ENCODE results near the gene LUC7L3.

The LUC7L3 gene

DNA sequence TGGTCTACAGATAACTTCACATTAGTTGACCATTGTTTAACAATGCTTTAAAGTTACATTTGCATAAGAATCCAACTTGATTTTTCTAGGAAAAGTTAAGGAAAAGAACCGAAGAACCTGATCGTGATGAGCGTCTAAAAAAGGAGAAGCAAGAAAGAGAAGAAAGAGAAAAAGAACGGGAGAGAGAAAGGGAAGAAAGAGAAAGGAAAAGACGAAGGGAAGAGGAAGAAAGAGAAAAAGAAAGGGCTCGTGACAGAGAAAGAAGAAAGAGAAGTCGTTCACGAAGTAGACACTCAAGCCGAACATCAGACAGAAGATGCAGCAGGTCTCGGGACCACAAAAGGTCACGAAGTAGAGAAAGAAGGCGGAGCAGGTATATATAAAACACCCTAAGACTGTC lies 26.2 kb downstream of the LUC7L3 start:
- H3K4me1 Mint-ChIP-seq (ENCODE audit: low read depth) = no peaks in the 10 kb centered on the region
- no peaks in the 10 kb centered on the region for H3K27me3 Mint-ChIP-seq
- H3K27ac Mint-ChIP-seq = peak overlapping the region; percentile 23
- H3K36me3 Mint-ChIP-seq (ENCODE audit: low read depth) = peaks cover 78% of the 10 kb centered on the region
- no peaks in the 10 kb centered on the region for H3K9me3 Mint-ChIP-seq
- H3K4me3 Mint-ChIP-seq = no peak overlapping the region

DNA sequence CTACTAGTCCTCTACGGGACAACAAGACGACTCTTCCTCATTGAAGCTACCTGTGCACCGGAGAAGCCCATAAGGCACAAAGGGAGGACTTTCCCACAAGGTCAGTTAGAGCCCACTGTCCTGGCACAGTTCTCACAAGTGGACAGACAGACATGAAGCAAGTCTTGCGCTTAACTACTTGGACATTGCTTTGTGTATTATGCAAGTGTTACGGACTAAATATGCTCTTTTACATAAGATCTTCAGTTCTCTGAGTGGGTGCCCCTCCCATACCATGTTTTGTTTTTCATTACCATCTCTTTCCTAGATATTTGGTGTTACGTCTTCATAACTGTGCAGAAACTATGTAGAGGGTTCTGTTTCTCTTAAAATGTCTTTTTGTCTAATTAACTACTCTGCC lies 29.8 kb downstream of the LUC7L3 start:
- Mint-ChIP-seq H3K36me3 (ENCODE audit: low read depth) (peaks cover 74% of the 10 kb centered on the region), H3K4me3 (no peak overlapping the region), H3K9me3 (no peaks in the 10 kb centered on the region), H3K27me3 (no peaks in the 10 kb centered on the region), H3K4me1 (ENCODE audit: low read depth) (no peaks in the 10 kb centered on the region), H3K27ac (no peak overlapping the region)

DNA sequence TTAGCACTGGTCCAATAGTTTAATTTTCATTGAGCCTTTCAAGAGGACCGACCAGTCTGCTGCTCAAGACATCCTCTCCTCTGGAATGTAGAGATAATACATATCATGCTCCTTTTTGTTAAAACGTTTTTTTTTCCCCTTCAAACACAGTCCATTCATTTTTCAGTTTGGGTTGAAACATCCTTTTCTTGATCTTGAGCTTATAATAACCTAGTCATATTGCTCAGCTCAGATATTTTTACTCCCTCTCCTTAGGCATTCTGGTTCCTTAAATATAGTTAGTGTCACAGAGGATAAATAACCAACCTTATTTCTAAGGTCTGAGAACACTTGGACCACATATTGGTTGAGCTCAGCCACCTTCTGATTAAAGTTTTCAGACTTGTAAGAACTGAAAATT lies 35.1 kb downstream of the LUC7L3 start:
- Mint-ChIP-seq H3K9me3 (no peaks in the 10 kb centered on the region), H3K4me1 (ENCODE audit: low read depth) (no peaks in the 10 kb centered on the region), H3K36me3 (ENCODE audit: low read depth) (peaks cover 41% of the 10 kb centered on the region), H3K27ac (no peak overlapping the region), H3K4me3 (no peak overlapping the region), H3K27me3 (no peaks in the 10 kb centered on the region)

DNA sequence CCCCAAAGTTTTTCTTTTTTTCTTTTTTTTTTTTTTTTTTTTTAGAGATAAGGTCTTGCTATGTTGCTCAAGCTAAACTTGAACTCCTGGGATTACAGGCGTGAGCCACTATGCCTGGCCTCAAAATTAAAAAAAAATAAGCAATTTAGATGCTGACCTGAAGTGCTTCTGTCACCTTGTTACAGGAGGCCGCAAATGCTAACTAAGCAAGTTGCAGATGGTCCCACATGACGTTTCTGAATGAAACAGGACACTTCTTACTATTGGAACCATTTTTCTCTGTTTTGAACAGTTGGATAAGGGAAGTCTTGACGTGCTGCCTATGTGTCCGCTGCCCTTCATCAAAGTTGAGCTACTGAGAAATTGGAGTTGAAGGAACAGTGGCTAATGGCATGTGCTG lies 39.1 kb downstream of the LUC7L3 start:
- Mint-ChIP-seq H3K4me1 (ENCODE audit: low read depth) (peaks cover 6% of the 10 kb centered on the region), H3K9me3 (no peaks in the 10 kb centered on the region), H3K36me3 (ENCODE audit: low read depth) (peaks cover 11% of the 10 kb centered on the region), H3K27me3 (no peaks in the 10 kb centered on the region), H3K27ac (no peak overlapping the region), H3K4me3 (no peak overlapping the region)

DNA sequence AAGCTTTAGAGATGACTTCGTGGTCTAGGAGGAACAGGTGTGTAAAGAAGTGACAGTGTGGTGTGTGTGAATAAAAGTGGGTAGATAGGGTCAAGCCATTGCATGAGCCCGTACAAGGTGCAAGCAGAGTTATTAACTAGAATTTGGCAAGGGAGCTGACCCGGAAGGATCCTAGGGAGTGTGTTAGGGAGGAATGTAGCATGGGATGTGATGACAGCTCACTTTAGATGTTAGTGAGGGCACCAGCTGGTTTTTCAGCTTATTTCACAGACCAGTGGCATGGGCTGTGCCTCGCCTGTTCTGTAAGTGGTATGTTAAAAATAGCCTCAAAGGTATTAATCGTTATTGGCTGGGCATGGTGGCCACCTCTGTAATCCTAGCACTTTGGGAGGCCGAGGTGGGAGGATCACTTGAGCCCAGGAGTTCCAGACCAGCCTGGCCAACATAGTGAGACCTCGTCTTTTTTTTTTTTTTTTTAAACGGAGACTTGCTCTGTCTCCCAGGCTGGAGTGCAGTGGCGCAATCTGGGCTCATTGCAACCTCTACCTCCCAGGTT lies 39.7 kb downstream of the LUC7L3 start:
- Mint-ChIP-seq H3K27me3 (no peaks in the 10 kb centered on the region), H3K9me3 (no peaks in the 10 kb centered on the region), H3K4me3 (no peak overlapping the region), H3K27ac (no peak overlapping the region), H3K4me1 (ENCODE audit: low read depth) (peaks cover 6% of the 10 kb centered on the region), H3K36me3 (ENCODE audit: low read depth) (peaks cover 6% of the 10 kb centered on the region)

DNA sequence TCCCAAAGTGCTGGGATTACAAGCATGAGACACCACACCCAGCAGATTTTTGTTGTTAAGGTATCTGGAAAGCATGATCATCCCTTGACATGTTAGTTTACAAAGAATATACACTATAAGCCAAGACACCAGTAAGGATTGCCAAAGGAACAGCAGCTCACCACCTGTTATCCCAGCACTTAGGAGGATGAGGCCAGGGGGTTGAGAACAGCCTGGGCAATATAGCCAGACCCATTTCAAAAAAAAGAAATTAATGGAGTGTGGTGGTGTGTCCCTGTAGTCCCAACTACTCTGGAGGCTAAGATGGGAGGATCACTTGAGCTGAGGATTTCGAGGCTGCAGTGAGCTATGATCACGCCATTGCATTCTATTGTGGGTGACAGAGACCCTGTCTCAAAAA lies 42.8 kb downstream of the LUC7L3 start:
- H3K36me3 Mint-ChIP-seq (ENCODE audit: low read depth) = no peaks in the 10 kb centered on the region
- H3K4me1 Mint-ChIP-seq (ENCODE audit: low read depth) = peaks cover 6% of the 10 kb centered on the region
- no peak overlapping the region for H3K27ac Mint-ChIP-seq
- H3K4me3 Mint-ChIP-seq = no peak overlapping the region
- no peaks in the 10 kb centered on the region for H3K27me3 Mint-ChIP-seq
- no peaks in the 10 kb centered on the region for H3K9me3 Mint-ChIP-seq

DNA sequence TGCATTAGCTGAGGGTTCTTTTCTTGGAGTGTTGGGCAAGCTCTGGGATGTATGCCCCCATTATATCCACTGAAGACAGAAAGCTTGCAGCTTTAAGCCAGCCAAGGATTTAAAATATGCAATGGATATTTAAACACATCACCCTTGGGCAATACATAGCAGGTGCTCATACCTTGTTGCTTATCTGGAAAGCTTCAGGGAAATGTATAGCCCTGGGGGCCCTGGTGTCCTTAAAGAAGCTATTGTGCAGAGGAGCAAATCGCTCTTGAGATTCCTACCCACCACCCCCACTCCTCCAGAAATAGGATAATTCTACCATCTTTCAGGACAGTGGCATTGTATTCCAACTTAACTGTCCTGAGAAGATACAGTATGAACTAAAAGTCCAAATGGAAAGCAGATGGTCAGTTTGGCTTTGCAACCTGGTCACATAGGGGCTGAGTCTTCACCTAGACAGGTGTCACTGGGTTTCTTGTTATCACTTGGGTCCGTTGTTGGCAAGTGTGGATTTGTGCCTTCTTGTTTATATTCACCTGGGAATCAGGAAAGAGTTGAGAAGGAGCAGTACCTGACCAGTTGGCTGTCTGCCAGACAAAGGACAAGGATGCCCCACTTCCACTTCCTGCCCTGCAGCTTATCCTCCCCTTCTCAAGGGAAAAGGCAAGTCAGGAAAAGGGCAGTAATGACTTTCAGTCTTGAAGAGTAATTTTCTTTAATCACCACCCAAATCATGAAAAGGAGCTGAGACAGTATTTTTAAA lies 44.5 kb downstream of the LUC7L3 start:
- H3K4me3 Mint-ChIP-seq = no peak overlapping the region
- H3K27me3 Mint-ChIP-seq = no peaks in the 10 kb centered on the region
- no peak overlapping the region for H3K27ac Mint-ChIP-seq
- peaks cover 6% of the 10 kb centered on the region for H3K4me1 Mint-ChIP-seq (ENCODE audit: low read depth)
- H3K9me3 Mint-ChIP-seq = no peaks in the 10 kb centered on the region
- no peaks in the 10 kb centered on the region for H3K36me3 Mint-ChIP-seq (ENCODE audit: low read depth)

DNA sequence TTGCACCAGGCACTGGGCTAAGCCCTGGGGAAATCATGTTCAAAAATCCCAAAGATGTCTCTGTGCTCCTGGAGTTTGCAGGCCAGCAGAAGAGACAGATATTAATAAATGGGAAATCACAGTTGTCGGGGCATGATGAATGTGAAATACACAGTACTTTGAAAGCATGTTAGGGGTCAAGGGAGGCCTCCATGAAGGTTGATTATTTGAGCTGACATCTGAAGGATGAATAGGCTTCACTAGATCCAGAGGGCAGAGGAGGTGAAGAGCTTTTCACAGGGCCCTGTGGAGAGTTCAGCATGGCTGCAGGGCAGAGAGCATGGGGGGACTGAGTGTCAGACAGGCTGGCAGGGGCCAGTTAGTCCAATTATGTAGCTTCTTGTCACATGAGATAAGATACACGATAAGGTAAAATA lies 45.3 kb downstream of the LUC7L3 start:
- Mint-ChIP-seq H3K27ac (no peak overlapping the region), H3K9me3 (no peaks in the 10 kb centered on the region), H3K4me3 (no peak overlapping the region), H3K36me3 (ENCODE audit: low read depth) (no peaks in the 10 kb centered on the region), H3K27me3 (no peaks in the 10 kb centered on the region), H3K4me1 (ENCODE audit: low read depth) (peaks cover 6% of the 10 kb centered on the region)

DNA sequence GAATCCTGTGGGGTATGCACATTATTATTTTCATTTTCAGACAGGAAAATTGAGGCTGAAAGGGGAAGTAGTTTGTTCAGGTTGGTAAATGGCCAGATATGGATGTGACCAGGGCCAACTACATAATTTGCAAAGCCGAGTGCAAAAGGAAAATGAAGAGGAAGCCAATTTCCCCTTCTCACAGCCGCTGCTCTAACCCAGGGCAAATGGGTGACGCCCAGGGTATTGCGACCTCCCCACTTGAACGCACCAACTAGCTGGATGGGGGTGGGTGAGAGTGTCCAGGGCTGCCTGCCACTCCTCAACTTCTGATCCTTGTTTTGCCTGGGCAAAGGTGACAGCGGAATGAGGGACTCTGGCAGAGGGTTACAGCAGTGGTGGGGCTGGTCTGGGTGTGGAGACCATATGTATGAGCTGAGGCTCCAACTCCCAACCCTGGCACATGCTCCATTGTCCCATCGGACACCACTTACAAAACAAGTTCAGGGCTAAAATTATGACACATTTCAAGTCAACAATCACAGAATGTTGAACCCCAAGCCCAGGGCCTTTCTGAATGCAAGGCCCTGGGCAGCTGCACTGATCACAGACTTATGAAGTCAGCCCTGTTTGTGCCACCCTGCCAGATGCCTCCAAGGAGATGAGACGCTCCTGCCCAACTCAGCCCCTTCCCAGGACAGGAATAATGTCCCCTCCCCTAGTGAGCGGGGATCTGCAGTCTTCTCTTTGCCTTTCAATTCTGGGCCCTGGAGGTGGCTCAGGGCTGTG lies 46.2 kb downstream of the LUC7L3 start:
- Mint-ChIP-seq H3K4me1 (ENCODE audit: low read depth) (peaks cover 6% of the 10 kb centered on the region), H3K4me3 (no peak overlapping the region), H3K27ac (no peak overlapping the region), H3K27me3 (no peaks in the 10 kb centered on the region), H3K36me3 (ENCODE audit: low read depth) (no peaks in the 10 kb centered on the region), H3K9me3 (no peaks in the 10 kb centered on the region)

DNA sequence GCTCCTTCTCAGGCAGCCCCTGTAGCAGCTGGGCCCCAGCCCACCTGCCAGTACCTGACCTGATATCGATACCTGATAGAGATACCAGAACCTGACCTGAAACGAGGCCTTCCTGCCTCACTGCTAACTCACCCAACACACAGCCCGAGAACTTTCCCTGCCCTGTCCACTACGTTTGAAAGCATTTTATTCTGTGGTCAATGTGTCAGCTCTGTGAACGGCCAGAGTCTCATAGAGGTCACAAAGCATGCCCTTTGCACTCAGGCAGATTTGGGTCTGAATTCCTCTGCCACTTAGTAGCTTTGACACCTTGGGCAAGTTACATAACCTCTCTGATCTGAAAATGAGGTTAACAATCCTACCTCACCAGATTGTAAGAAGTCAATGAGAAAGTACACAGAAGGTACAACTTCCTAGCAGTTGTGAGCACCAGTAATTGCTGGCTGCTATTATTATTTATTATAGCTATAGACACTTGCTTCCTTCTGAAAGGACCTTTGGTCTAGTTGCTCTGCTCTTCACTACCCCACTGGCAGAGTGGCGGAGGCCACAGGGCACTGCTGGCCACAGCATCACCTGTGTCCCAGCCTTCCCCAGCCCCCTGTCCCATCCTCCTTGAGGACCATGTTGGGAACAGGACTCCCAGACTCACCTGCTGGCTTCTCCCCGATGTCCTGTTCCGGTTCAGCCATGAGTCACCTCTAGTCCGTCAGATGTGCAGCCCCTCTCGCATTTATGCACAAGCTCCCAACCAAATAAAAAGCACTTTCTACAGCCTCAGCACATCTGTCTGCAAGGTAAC lies 47.0 kb downstream of the LUC7L3 start:
- Mint-ChIP-seq H3K36me3 (ENCODE audit: low read depth) (no peaks in the 10 kb centered on the region), H3K27me3 (no peaks in the 10 kb centered on the region), H3K27ac (no peak overlapping the region), H3K4me3 (no peak overlapping the region), H3K9me3 (no peaks in the 10 kb centered on the region), H3K4me1 (ENCODE audit: low read depth) (peaks cover 6% of the 10 kb centered on the region)

DNA sequence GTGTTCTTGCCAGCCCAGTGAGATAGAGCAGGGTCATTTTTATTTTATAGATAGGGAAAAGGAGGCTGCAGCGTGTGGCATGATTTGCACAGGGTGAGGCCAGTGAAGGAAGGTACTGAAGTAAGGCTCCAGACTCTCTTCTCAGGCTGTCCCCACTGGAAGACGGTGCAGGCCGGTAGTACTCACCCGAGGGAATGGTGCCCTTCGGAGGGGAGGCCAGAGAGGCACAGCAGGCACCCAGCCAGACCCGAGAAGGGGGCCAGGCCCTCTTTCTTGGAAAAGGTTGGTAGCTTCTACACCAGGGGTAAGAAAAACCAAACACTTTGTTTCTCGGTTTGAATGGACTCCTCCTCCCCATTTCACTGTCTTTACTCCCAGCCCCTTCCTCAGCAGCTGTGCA lies 47.6 kb downstream of the LUC7L3 start:
- H3K4me3 Mint-ChIP-seq = no peak overlapping the region
- no peak overlapping the region for H3K27ac Mint-ChIP-seq

DNA sequence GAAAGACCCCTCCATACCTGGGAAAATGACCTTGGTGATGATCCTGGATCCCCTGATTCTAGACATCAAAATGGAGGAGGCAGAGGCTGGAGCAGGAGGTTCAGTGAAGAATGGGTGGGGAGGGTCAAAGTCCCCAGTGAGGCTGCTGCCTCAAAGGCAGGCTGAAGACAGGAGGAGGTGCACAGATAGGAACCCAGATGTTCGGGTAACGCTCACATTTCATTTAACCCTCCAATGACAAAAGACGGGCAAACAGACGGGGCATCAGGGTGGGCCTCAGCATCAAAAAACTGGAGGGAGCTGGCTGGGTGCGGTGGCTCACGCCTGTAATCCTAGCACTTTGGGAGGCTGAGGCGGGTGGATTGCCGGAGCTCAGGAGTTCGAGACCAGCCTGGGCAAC lies 48.0 kb downstream of the LUC7L3 start, which contains the start of gene ANKRD40CL:
ANKRD40CL (minus strand) TSS at position 73 of the 400 bp plus-strand sequence. CDS start 605 bp downstream, outside the sequence.
- no peaks in the 10 kb centered on the region for H3K9me3 Mint-ChIP-seq
- H3K4me1 Mint-ChIP-seq (ENCODE audit: low read depth) = peaks cover 14% of the 10 kb centered on the region
- H3K27ac Mint-ChIP-seq = no peak within 1 kb of the TSS
- H3K27me3 Mint-ChIP-seq = no peaks in the 10 kb centered on the region
- no peaks in the 10 kb centered on the region for H3K36me3 Mint-ChIP-seq (ENCODE audit: low read depth)
- no peak within 1 kb of the TSS for H3K4me3 Mint-ChIP-seq

More for the DNA sequence above, 47.6 kb downstream of the LUC7L3 start:
- Mint-ChIP-seq H3K9me3 (no peaks in the 10 kb centered on the region), H3K4me1 (ENCODE audit: low read depth) (peaks cover 10% of the 10 kb centered on the region), H3K27me3 (no peaks in the 10 kb centered on the region), H3K36me3 (ENCODE audit: low read depth) (no peaks in the 10 kb centered on the region)

DNA sequence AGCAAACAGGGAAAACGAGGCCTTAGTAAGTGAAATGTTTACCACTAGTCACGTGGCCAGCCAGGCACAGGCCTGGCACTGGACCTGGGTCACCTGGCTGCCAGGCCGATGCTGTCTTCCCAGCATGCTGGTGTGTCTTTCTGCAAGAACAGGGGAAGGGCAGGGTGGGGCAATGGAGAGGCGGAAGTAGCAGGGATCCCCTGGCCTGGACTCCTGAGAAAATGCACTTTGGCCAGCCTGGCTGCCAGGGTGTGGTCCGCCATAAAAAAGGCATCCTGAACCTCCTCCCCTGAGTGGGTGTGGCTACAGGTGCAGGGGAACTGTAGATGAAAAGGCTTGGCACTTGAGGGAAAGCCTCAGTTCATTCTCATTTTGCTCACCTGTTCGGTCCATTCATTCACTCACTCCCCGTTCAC lies 49.0 kb downstream of the LUC7L3 start:
- H3K4me1 Mint-ChIP-seq (ENCODE audit: low read depth) = peaks cover 8% of the 10 kb centered on the region
- H3K4me3 Mint-ChIP-seq = no peak overlapping the region
- H3K36me3 Mint-ChIP-seq (ENCODE audit: low read depth) = no peaks in the 10 kb centered on the region
- H3K9me3 Mint-ChIP-seq = no peaks in the 10 kb centered on the region
- H3K27me3 Mint-ChIP-seq = no peaks in the 10 kb centered on the region
- no peak overlapping the region for H3K27ac Mint-ChIP-seq

DNA sequence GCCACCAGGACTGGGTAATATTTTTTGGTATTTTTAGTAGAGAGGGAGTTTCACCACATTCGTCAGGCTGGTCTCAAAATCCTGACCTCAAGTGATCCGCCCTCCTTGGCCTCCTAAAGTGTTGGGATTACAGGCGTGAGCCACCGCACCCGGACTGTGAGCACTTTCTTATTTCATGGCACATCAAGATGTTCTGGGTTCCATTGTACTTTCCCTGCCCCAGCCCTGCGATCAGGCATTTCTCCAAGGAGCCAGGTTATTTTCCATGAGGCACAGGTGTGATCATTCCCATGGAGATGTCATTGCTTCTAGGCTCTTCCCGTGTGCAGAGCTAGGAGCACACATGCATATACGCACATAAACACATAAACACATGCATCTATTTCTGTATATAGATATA lies 50.5 kb downstream of the LUC7L3 start:
- H3K4me3 Mint-ChIP-seq = no peak overlapping the region
- H3K27ac Mint-ChIP-seq = no peak overlapping the region
- no peaks in the 10 kb centered on the region for H3K27me3 Mint-ChIP-seq
- H3K4me1 Mint-ChIP-seq (ENCODE audit: low read depth) = peaks cover 7% of the 10 kb centered on the region
- no peaks in the 10 kb centered on the region for H3K9me3 Mint-ChIP-seq
- no peaks in the 10 kb centered on the region for H3K36me3 Mint-ChIP-seq (ENCODE audit: low read depth)

DNA sequence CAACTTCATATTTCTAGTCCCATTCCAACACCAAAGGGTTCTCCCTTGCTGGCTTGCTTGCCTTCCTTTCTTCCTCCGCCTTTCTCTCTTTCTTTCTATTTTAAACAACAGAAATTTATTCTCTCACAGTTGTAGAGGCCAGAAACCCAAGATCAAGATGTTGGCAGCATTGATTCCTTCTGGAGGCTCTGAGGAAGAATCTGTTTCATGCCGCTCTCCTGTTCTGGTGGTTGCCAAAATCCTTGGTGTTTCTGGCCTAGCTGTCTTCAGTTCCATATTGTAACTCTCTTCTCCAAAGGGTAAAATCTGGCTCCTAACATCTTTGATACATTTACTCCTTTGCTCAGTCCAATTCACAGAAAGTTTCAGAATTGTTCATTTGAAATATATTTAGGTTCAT lies 50.9 kb downstream of the LUC7L3 start:
- Mint-ChIP-seq H3K27ac (no peak overlapping the region), H3K4me3 (no peak overlapping the region), H3K4me1 (ENCODE audit: low read depth) (peaks cover 7% of the 10 kb centered on the region), H3K9me3 (no peaks in the 10 kb centered on the region), H3K27me3 (no peaks in the 10 kb centered on the region), H3K36me3 (ENCODE audit: low read depth) (no peaks in the 10 kb centered on the region)

All from stimulated activated naive CD8-positive, alpha-beta T cell treated with anti-CD3 and anti-CD28 coated beads, Interleukin-15, Interleukin-2, amounts not matched to agents 100 ng/mL and 50 ng/mL, for 24 hours (primary cell).